Stimulated activated CD4-positive, alpha-beta T cell treated with anti-CD3 and anti-CD28 coated beads, Interleukin-4, amount 100 ng/mL, for 4 hours (primary cell): Measurements from ENCODE around the gene RNF26.

Source experiments
- DNase-seq, 2 experiments: peaks; one replicate each; pipeline ENCODE4 v3.0.0-alpha.2; 2020

RNF26 gene

DNA sequence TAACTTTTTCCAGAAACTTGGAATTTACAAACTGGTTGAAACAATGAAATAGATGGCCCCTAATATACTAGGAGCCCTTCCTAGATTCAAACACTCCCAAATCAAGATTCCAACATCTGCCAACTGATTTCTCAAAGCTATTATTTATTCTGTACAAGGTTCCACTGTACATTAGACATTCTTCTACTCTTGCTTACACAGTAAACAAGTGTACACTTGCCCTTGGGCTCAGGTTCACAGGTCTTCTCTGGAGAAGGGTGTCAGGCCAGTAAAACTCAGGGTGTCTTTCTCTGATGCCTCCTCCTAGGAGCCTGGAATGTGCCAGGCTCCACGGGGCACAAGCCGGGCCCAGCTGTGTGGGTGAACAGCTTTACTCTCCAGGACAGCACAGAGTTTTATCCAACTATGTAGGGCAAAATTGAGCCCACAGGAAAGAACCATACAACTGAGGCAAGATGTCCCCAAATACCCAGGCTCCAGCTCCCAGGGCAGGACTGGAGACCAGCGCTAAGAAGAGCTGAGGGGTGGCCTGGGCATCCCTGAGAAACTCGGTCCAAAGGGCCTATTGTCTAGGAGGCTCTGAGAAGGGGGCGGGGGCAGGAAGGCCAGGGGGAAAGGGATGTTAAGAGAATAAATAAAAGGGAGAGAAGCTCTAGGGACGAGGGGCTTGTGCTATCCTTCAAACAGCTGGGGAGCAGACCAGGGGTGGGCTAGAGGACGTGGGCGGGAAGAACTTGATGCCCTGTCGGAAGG is 20.9 kb downstream of the RNF26 start:
- DNase-seq, result no peak

DNA sequence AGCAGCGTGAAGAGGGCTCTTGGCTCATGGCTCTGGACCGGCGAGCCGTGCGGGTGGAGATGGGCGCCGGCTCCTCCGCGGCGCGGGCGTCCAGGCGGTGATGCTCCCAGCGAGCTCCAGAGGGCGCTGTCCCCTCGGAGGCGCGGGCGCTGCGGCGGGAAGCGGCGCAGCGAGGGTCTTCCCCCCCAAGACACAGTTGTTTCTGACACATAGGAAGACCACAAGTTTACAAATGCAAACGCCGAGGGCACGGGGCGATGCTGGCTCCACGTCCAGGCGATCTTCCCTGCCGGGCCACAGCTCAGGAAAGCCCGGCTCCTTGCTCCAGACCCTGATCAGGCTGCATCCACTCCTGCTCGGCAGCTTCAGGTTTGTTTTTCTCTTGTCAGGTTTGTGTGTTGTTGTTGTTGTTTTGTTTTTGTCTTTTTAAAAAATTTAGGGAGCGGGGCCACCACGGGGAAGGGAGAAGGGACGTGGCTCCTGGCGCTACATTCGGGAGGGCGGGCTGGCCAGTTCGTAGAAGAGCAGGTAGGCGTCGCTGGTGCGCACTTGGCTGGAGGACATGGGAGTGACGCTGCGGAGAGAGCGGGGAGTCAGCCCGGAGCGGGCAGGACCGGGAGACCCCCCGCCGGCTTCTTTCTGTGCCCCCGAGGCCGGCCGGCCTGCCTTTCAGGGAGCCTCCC is 22.2 kb downstream of the RNF26 start:
- peak; percentile 54 to 69 for DNase-seq

DNA sequence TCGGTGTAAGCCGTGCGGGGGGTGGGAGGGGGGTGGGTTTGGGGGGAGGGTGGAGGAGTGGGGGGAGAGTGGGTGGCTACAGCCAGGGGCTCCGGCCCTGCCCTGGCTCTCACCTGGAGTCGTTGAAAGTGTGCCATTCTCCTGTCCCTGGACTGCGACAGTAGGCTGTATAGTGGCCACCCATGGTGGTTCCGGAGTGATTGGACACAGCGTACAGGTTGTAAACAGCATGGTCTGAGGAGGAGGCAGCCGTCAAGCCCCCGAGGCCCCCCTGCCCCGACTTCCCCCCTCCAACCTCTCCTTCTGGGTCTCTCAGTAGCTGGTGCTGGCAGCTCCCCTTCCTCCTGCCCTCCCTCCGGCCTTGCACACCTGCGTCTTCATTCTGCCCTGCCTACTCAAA is 22.7 kb downstream of the RNF26 start:
- no peak for DNase-seq

DNA sequence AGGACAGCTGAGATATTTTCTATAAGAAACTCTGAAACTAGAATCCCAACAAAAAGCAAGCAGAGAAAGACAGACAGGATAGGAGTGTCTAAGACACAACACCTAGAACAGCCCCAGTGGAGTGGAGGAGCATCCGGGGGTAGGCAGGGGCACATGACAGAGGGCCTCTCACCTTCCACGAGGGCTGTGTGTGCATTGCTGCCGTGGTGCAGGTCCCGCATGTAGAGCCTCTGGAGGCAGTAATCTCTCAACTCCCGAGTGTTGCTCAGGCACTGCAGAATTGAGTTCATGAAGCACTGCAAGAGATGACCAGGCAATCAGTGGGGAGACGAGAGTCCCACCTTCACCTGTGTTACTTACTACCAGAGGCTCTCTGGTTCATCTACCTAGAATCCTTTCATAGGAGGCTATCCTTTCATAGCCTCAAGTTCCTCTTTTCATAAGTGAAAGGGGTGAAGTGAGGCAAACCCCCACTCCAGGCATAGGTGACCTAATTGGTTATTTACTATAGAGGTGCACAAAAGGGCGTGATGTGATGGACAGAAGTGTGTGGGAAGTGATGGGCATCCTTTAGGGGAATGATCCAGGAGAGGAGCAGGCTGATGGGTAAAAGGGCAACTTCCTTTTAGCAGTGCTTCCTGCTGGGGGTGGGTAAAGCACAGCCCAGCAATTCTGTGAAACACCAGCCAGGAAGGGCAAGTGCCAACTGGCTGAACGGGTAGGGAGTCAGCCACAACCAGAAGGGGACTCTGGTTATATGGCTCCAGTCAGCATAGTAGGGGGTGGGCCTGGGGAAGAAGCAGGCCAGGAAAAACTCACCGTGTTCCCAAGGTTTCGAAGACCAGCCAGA is 25.3 kb downstream of the RNF26 start:
- no peak for DNase-seq

- peak; percentile 19 to 28 for DNase-seq
Measured at GRCh38 chr11:119361056-119361787, 26.9 kb downstream of the RNF26 start.

- no peak for DNase-seq
Measured at GRCh38 chr11:119361941-119362725, 27.8 kb downstream of the RNF26 start.

- no peak for DNase-seq
Measured at GRCh38 chr11:119362741-119363080, 28.4 kb downstream of the RNF26 start.

DNA sequence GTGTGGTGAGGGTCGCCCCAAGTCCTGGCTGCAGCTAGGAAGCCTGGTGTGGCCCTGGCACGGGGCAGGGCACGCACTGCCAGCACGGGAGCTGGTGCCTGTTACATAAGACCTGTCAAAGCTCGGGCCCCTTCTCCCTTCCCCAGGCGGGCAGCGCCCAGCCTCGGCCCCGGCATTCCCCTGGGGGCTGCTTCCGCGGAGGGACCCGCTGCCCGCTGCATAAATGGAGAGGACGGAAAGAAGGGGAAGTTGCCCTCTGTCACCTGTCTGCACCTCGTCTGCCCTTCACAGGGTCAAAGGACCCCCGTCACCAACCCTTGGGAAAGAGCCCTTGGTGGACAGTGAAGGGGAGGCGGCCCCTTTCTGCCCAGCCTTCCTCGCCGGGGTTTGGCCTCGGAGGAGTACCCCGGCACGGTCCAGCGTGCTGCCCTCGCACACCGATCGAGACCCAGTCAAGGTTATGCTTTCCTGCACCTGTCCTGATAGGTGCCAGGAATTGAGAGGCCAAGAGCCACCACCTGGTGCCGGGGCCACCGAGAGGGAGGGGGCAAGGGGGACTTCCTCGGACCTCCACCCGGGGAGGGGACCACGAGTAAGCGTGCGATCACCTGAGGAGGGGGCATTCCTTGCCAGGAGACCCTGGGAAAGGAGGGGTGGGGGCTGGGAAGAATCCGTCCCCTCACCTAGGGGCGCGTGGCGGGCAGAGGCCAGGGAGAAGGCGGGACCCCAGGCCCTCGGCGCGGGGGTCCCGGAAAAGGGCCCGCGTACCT is 28.9 kb downstream of the RNF26 start:
- no peak for DNase-seq

GRCh38 chr11:119363851-119364590 is 29.7 kb downstream of the RNF26 start:
- peak; percentile 53 to 62 for DNase-seq

DNA sequence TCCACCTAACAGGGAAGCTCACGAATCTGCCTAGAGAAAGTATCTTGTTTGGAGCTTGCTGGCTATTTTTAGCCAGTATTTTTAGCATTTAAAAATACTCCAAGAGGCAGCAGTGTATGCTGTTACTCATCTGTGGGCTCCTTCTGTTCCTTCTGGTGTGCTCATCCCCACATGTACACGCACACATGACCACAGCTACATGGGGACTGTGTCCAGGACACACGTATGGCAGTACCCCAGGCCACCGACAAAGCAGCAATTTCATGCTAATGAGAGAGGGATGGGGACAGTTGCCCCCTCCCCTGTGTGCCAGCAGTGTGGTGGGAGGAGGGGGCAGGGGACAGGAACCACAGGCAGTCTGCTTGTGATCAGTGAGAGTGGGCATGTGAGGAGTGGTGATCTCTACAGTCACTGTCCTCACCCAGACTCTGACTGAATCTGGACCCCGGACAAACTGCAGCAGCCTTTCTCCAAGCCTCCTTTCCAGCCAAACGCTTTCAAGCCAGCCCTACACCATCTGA is 30.8 kb downstream of the RNF26 start:
- DNase-seq, result no peak

DNA sequence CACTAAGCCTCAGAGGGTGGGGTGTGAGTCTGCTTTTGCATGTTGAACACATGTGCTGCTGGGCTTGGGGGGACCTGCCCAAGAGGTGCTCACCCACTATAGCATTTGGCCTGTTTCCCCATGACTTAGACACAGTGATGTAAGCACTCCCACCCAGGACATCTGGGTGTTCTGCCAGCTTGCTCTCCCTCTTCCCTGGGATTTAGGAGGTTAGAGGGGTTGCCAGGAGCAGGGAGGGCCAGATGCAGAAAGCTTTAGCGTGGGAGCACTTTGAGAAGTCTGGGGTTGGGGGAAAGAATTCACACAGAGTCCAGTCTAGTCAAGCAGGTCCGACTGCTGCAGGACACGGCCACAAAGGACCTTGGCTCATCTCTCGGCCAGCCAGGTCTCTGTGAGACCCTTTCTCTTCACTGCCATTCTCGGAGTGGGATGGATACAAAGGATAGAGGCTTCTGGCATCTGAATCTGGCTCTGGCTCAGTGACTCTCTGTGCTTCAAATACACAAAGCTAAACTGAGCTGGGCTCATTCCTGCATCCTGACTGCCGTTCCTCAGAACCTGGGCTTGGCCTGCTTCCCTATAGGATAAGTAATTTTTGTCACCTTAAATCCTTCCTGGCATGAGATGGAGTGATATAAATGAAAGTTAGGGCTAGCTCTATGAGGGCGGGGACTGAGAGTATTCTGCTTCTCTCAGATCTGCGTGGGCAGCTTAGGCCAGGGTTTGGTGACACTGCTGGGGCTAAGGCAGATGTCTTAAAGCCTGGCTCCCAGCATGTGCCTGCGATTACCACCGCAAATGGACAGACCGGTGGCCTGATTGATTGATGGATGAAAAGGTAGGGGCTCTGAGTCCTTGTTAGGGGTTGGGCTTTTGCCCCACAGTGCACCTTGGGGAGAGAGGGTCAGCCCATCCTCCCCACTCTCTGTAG is 32.6 kb downstream of the RNF26 start:
- DNase-seq, result no peak

DNA sequence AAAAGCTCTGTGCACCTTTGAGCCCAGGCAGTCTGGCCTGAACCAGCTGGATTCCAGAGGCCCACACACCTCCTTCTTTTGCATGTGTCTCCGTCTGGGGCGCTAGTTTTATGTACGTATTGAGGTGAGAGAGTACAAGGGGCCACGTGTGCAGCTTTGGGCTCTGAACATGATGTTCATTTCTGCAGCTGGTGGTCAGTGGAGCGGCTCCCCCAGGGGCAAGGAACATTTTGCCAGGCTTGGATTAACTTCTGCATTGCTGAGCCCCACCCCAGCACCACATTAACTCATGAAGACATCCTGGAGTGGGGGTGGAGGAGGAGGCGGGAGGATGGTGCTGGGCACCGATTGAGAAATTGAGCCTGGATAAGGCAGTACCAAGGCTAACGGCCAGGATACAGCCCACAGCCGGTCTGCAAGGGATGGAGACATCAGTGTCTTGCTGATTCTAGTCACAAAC is 33.4 kb downstream of the RNF26 start:
- DNase-seq, result no peak

DNA sequence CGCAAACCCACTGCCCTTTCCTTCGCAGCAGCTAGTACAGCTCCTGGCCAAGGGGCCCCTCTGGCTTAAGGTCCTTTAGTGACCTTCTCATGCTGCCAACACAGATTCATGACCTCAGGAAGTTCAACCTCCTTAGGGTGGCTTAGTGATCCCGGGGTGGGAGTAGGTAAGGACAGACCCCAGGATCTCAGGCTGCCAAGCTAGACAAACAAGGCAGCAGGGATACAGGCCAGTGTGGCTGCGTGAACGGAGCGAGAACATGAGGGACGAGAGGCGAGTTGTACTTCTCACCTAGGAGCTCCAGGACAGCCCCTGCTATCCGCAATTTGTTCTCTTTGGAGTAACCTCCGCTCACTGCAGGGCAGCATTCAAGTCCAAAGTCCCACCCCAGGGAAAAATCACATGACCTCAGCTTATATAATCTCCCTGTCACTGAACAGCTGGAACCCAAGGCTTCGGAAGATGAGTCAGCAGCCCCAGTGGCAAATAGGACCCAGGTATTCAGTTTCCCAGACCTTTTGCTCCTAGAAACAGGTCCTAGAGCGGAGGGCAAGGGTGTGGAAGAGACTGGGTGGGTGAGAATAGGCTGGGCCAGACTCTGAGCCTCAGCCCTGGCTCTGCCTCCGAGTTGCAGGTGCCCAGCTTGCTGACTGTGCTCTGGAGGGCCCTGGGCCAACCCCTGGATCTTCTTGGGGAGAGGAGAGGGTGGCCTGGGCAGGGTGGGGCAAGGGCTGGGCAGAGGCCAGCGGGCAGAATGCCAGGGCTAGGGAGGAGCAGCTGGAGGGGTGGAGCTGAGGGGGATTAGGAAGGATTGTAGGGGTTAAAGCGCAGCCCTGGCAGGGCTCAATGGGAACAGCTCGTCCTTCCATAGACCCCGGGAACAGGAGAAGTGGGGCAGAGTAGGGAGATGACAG is 34.1 kb downstream of the RNF26 start:
- DNase-seq, result no peak

GRCh38 chr11:119369132-119369925 is 35.0 kb downstream of the RNF26 start:
- no peak for DNase-seq

DNA sequence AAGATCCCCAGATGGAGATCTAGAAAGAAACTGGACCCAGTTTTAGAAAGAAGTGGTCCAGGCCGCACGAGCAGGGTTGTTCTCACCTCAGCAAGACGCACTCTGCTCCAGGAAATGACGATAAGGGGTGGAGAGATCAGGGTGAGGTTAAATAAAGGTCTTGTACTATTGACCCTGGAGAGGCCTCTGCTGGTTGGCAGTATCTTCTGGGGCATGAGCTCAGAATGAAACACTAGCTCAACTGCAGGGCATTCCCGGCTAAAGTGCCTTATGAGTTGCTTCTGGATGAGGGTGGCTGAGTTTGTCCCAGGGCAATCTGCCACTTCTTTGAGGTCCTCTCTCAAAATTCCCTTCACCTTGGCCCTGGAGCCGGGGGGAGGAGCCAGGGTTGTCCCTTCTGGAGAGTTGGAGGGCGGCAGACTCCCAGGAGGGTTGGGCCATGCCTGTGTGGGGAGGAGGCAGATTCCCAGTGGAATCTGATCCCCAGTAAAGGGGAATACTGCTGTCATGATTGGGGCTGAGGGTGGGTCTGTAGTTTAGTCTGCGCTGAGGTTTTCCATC is 36.2 kb downstream of the RNF26 start:
- DNase-seq, result no peak

DNA sequence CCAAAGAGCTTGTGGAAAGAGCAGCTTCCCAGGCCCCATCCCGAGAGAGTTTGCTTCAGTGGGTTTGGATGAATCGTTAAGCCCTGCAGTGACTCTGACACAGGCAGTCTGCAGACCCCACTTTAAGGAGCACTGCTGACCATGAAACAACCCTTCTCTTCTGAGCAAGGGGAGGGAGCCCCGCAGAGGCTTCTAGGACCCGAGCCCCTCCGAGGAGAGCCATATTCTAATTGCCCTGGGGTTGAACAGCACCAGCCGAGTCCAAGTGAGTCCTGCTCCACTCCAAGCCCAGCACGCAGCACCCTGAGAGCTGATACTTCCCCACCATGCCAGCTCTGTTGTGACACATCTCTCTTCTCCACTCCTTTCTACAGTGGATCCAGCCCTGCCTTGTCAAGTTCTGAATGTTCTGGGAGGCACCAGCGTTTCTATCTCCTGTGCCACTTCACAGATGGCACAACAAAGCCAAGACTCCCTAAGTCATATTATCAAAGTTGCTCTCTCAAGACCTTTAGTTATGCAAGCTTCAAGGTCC is 36.8 kb downstream of the RNF26 start:
- no peak for DNase-seq

DNA sequence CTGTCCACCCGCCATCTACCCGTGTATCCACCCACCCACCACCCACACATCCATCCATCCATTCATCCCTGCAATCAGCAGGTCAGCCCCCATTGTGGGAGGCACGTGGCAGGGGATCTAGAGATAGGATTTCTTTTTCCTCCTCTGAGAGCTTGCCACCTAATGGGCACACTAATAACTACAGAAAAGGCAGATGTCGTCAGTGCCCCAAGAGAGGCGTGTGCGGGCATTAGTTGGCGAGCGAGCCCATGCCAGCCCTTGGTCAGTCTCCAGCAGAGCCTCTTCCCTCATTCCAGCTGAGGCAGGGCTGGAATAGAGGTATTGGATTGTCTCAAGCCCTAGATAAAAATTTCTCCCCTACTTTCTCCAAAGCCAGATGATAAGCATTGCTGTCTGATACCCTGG is 37.5 kb downstream of the RNF26 start:
- no peak for DNase-seq
